ENCODE data around the gene KCNK13. TPM values are rescaled to one million over a fixed set of nuclear protein-coding genes. Genes with fewer than 3 reads are reported as not detected.

KCNK13 gene
- under 1 TPM in 1 of 2 experiments, not detected in 1; 0.08 TPM for total RNA-seq

GRCh38 chr14:90061685-90062126, at the start of gene KCNK13:
Gene KCNK13, plus strand, starts transcription at chr14:90061994. Its CDS starts 212 bp downstream, at chr14:90062206.

Other genes starting within 250 kb of the KCNK13 start
- gene EFCAB11, start 107.3 kb upstream of the KCNK13 start, total RNA-seq = 1 to 10 TPM; 6.6 to 7.0 TPM
- 10 to 100 TPM; 67.3 to 67.8 TPM for gene TDP1, start 106.1 kb upstream of the KCNK13 start, total RNA-seq
- 10 to 100 TPM; 62.6 to 65.0 TPM for gene PSMC1, start 194.6 kb downstream of the KCNK13 start, total RNA-seq